ENCODE data around the gene CLPSL2. TPM values are rescaled to one million over a fixed set of nuclear protein-coding genes. Genes with fewer than 3 reads are reported as not detected.
"Not testable (repeated sequence)": the region's sequence is repeated elsewhere in the genome, so short reads cannot be mapped to it uniquely, and the experiment has no call there.

The CLPSL2 gene
- total RNA-seq, 4 donors from 2014 or later: not detected

- TF ChIP-seq CTCF (IDR thresholded peaks at IDR 0.05) (peak in 1 of 5 experiments; percentile 8), EP300 (IDR thresholded peaks at IDR 0.05; ENCODE audit: low read depth) (no peak), POLR2AphosphoS5 (IDR thresholded peaks at IDR 0.05) (peak; percentile 87 to 92 (median 90)), POLR2A (IDR thresholded peaks at IDR 0.05) (peak; percentile 75)
- peaks cover 63 to 91% (median 82%) of the 10 kb centered on the region in 4 donors for H3K4me1 ChIP-seq
- peak overlapping the region; percentile 99 to 100 (median 100) for H3K27ac ChIP-seq
- H3K9me3 ChIP-seq: no peaks in the 10 kb centered on the region
- 1% methylated on average over 17 of the region's 23 CpGs; no CpG with 5 or more reads in 1 of the 2 donors for WGBS, 2 donors (ENCODE audit: low coverage in 1 of 2)
- no peaks in the 10 kb centered on the region for H3K36me3 ChIP-seq
- in situ Hi-C loops (cut with MboI; ENCODE audit: low pct_ligation_motif_present in 1 of 4, low pct_unique_long_range_greater_than_20kb in 1 of 4, low sequenced_read_pairs in 3 of 4): loop anchor here in 3 of 4 donors (5.0 to 25.0 kb wide), 4 partner anchors 39 to 394 kb away; partner anchors contain the start of gene PPARD (in 1 of the 3)
- H3K4me3 ChIP-seq: peak overlapping the region; percentile 50 to 63 (median 56)
- DNase-seq: peak; percentile 98
- H3K27me3 ChIP-seq: no peaks in the 10 kb centered on the region
- intact Hi-C loops (cut with DNase I; ENCODE audit: low total_unique reads): no loop called here
These were observed 45.0 kb upstream of the CLPSL2 start for GRCh38 chr6:35731414-35731735.

GRCh38 chr6:35731736-35732532 lies 44.5 kb upstream of the CLPSL2 start:
- TF ChIP-seq POLR2AphosphoS5 (IDR thresholded peaks at IDR 0.05) (peak; percentile 73 to 89 (median 82)), EP300 (IDR thresholded peaks at IDR 0.05; ENCODE audit: low read depth) (peak; percentile 99), POLR2A (IDR thresholded peaks at IDR 0.05) (peak; percentile 65), CTCF (IDR thresholded peaks at IDR 0.05) (peak in 2 of 5 experiments; percentile 8 to 16)
- no peaks in the 10 kb centered on the region for H3K9me3 ChIP-seq
- intact Hi-C loops (cut with DNase I; ENCODE audit: low total_unique reads) (loop anchor here (1.0 kb wide), 1 partner anchor 130 kb away; no protein-coding TSS in a partner anchor), in situ Hi-C loops (cut with MboI; ENCODE audit: low pct_ligation_motif_present in 1 of 4, low pct_unique_long_range_greater_than_20kb in 1 of 4, low sequenced_read_pairs in 3 of 4) (loop anchor here in 3 of 4 donors (5.0 to 25.0 kb wide), 4 partner anchors 40 to 395 kb away; partner anchors contain the start of gene PPARD (in 1 of the 3))
- H3K27me3 ChIP-seq: no peaks in the 10 kb centered on the region
- DNase-seq: peak; percentile 99
- H3K36me3 ChIP-seq: no peaks in the 10 kb centered on the region
- H3K4me1 ChIP-seq: peaks cover 57 to 89% (median 78%) of the 10 kb centered on the region in 4 donors
- 0 to 1% methylated on average over 8 to 33 of the region's 61 CpGs for WGBS, 2 donors (ENCODE audit: low coverage in 1 of 2)
- peak overlapping the region; percentile 99 to 100 (median 100) for H3K27ac ChIP-seq
- H3K4me3 ChIP-seq: peak overlapping the region; percentile 50 to 63 (median 56)

GRCh38 chr6:35733633-35734032 lies 42.8 kb upstream of the CLPSL2 start:
- intact Hi-C loops (cut with DNase I; ENCODE audit: low total_unique reads): no loop called here

GRCh38 chr6:35734319-35734718 lies 42.1 kb upstream of the CLPSL2 start:
- H3K36me3 ChIP-seq; H3K9me3 ChIP-seq; H3K27me3 ChIP-seq; DNase-seq; H3K4me3 ChIP-seq; intact Hi-C loops (cut with DNase I; ENCODE audit: low total_unique reads): not testable (repeated sequence)
- Histone ChIP-seq H3K4me1 (peaks cover 42 to 72% (median 62%) of the 10 kb centered on the region in 4 donors), H3K27ac (peak overlapping the region; percentile 99 to 100 (median 100))
- WGBS, 2 donors (ENCODE audit: low coverage in 1 of 2): 98 to 100% methylated on average over 2 to 12 of the region's 12 CpGs
- in situ Hi-C loops (cut with MboI; ENCODE audit: low pct_ligation_motif_present in 1 of 4, low pct_unique_long_range_greater_than_20kb in 1 of 4, low sequenced_read_pairs in 3 of 4): loop anchor here in 3 of 4 donors (5.0 to 25.0 kb wide), 4 partner anchors 42 to 397 kb away; partner anchors contain the start of gene PPARD (in 1 of the 3)

More at GRCh38 chr6:35733633-35734032, 42.8 kb upstream of the CLPSL2 start:
- Histone ChIP-seq H3K9me3 (no peaks in the 10 kb centered on the region), H3K27me3 (no peaks in the 10 kb centered on the region), H3K36me3 (no peaks in the 10 kb centered on the region), H3K4me3 (no peak overlapping the region), H3K27ac (peak overlapping the region; percentile 99 to 100 (median 100)), H3K4me1 (peaks cover 49 to 78% (median 68%) of the 10 kb centered on the region in 4 donors)
- TF ChIP-seq POLR2AphosphoS5 (IDR thresholded peaks at IDR 0.05) (no peak), POLR2A (IDR thresholded peaks at IDR 0.05) (no peak), CTCF (IDR thresholded peaks at IDR 0.05) (no peak), EP300 (IDR thresholded peaks at IDR 0.05; ENCODE audit: low read depth) (no peak)
- DNase-seq: no peak
- in situ Hi-C loops (cut with MboI; ENCODE audit: low pct_ligation_motif_present in 1 of 4, low pct_unique_long_range_greater_than_20kb in 1 of 4, low sequenced_read_pairs in 3 of 4): loop anchor here in 3 of 4 donors (5.0 to 25.0 kb wide), 4 partner anchors 41 to 396 kb away; partner anchors contain the start of gene PPARD (in 1 of the 3)
- WGBS, 2 donors (ENCODE audit: low coverage in 1 of 2): 82% methylated on average over 8 of the region's 8 CpGs; no CpG with 5 or more reads in 1 of the 2 donors

Measured in transverse colon (tissue), 4 donors.